ENCODE data around the gene PLXDC1.

GRCh38 chr17:39199820-39200069, 48.3 kb upstream of the PLXDC1 start:
- TF ChIP-seq CTCF (IDR thresholded peaks at IDR 0.05; ENCODE audit: low read depth, low read length, poor library complexity, severe bottlenecking) (no peak), EZH2phosphoT487 (IDR thresholded peaks at IDR 0.05; ENCODE audit: borderline replicate concordance, low read length) (no peak)
